GM21367 (cell line): ENCODE data around the gene MYH13.

Experiments
- ATAC-seq: cut with Tn5 transposase; IDR thresholded peaks from one replicate; pipeline ENCODE4 v1.9.1; 2021; ENCODE audit not compliant: unreplicated experiment

Gene MYH13

GRCh38 chr17:10262451-10262850 lies 110.4 kb downstream of the MYH13 start:
- ATAC-seq, result no peak

DNA sequence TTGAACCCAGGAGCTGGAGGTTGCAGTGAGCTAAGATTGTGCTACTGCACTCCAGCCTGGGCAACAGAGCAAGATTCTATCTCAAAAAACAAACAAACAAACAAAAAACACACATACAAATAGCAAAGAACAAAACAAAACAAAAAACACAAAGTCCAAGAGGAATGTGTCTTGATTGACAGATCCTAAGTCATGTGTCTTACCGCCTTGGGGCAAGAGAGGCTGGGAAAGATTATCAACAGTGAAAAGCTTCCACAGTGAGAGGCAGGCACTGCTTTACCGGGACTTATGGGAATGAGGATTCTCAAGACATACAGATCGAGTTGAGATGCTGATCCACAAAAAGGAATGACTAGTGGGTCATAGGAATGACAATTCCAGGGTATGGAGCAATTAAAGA lies 111.7 kb downstream of the MYH13 start:
- no peak for ATAC-seq

GRCh38 chr17:10251212-10251948 lies 121.4 kb downstream of the MYH13 start:
- peak; percentile 74 for ATAC-seq
